GM10266 (cell line): Measurements from ENCODE around the gene ATAD3C.
"Not testable (repeated sequence)": the region's sequence is repeated elsewhere in the genome, so short reads cannot be mapped to it uniquely, and the experiment has no call there.

Experiments
- DNase-seq: peaks from one replicate; pipeline ENCODE4 v3.0.0; 2012; ENCODE audit errors: extremely low spot score
- CTCF ChIP-seq: IDR thresholded peaks from 2 replicates; pipeline ENCODE4 v1.5.1; 2012; ENCODE audit warnings: mild to moderate bottlenecking, low read depth; ENCODE audit not compliant: control insufficient read depth, insufficient read depth; ENCODE audit errors: missing control alignments

ATAD3C gene

GRCh38 chr1:1403653-1404052 lies 45.8 kb upstream of the ATAD3C start:
- DNase-seq: no peak
- no peak for TF ChIP-seq CTCF

- no peak for DNase-seq
- no peak for TF ChIP-seq CTCF
These were observed 43.2 kb upstream of the ATAD3C start for GRCh38 chr1:1406101-1406820.

GRCh38 chr1:1406821-1407635 lies 42.5 kb upstream of the ATAD3C start, which contains the start of gene MRPL20:
Gene MRPL20 (minus strand): TSS chr1:1407293. CDS start chr1:1407217, 76 bp downstream.
- peak; percentile 99 for DNase-seq

GRCh38 chr1:1407636-1408318 lies 41.7 kb upstream of the ATAD3C start:
- no peak for TF ChIP-seq CTCF
- no peak for DNase-seq

More at GRCh38 chr1:1406821-1407635, 42.5 kb upstream of the ATAD3C start, which contains the start of gene MRPL20:
- TF ChIP-seq CTCF: no peak

GRCh38 chr1:1410238-1410637 lies 39.3 kb upstream of the ATAD3C start:
- not testable (repeated sequence) for DNase-seq

- DNase-seq: no peak
- no peak for TF ChIP-seq CTCF
These were observed 37.9 kb upstream of the ATAD3C start for GRCh38 chr1:1411626-1412025.

GRCh38 chr1:1412311-1412902 lies 37.1 kb upstream of the ATAD3C start:
- not testable (repeated sequence) for DNase-seq

GRCh38 chr1:1415751-1416150 lies 33.7 kb upstream of the ATAD3C start:
- DNase-seq: no peak
- no peak for TF ChIP-seq CTCF

GRCh38 chr1:1417396-1417795 lies 32.1 kb upstream of the ATAD3C start:
- DNase-seq: not testable (repeated sequence)

GRCh38 chr1:1417825-1418463 lies 31.5 kb upstream of the ATAD3C start:
- not testable (repeated sequence) for DNase-seq
